Astrocyte of the spinal cord (primary cell): Measurements from ENCODE around the gene DGKG.

Experiments
- DNase-seq: peaks from one replicate; pipeline ENCODE4 v3.0.0; 2011; ENCODE audit warnings: low read depth, low spot score
- H3K4me3 ChIP-seq: 2 replicates; pipeline ENCODE4 v1.5.1; 2011; ENCODE audit warnings: low read depth, mild to moderate bottlenecking, low read length, moderate library complexity
- CTCF ChIP-seq: IDR thresholded peaks from 2 replicates; pipeline ENCODE4 v1.5.1; 2012; ENCODE audit warnings: low read depth, mild to moderate bottlenecking, low read length, inconsistent platforms
- in situ Hi-C: cut with HindIII; loops from 2 replicates; pipeline ENCODE4 v1.10.0; 2017; ENCODE audit warnings: low sequenced_read_pairs

Gene DGKG

GRCh38 chr3:186257866-186258265, 104.2 kb downstream of the DGKG start:
- in situ Hi-C loops, result no loop called here
- peak; percentile 20 for DNase-seq
- TF ChIP-seq CTCF, result no peak
- H3K4me3 ChIP-seq, result no peak overlapping the region

GRCh38 chr3:186255703-186256331, 106.2 kb downstream of the DGKG start:
- in situ Hi-C loops, result no loop called here
- TF ChIP-seq CTCF, result peak; percentile 30
- no peak overlapping the region for H3K4me3 ChIP-seq
- DNase-seq, result no peak

- in situ Hi-C loops, result no loop called here
- no peak overlapping the region for H3K4me3 ChIP-seq
- DNase-seq, result no peak
- TF ChIP-seq CTCF, result no peak
These were observed 107.1 kb downstream of the DGKG start for GRCh38 chr3:186254676-186255650.

GRCh38 chr3:186251948-186252619, 110.0 kb downstream of the DGKG start:
- DNase-seq, result no peak
- in situ Hi-C loops, result no loop called here
- H3K4me3 ChIP-seq, result no peak overlapping the region
- no peak for TF ChIP-seq CTCF

GRCh38 chr3:186248850-186249249, 113.2 kb downstream of the DGKG start:
- in situ Hi-C loops, result no loop called here
- DNase-seq, result no peak
- no peak for TF ChIP-seq CTCF
- H3K4me3 ChIP-seq, result no peak overlapping the region
